Left lung (tissue), 10 donors: ENCODE results near the gene EFTUD2. TPM values are rescaled to one million over a fixed set of nuclear protein-coding genes. Genes with fewer than 3 reads are reported as not detected.
"Not testable (repeated sequence)": the region's sequence is repeated elsewhere in the genome, so short reads cannot be mapped to it uniquely, and the experiment has no call there.

Experiments
- ATAC-seq: fragments of 200-7000 bp; cut with Tn5 transposase; one replicate; pipeline ENCODE4 v1.9.1; 2020; ENCODE audit warnings: moderate library complexity
- DNase-seq, 4 donors: peaks; one replicate each; pipeline ENCODE4 v3.0.0-alpha.2; 2013 to 2020
- H3K27ac ChIP-seq, 2 donors: fragments of 200-600 bp; sonication (generic) in 1 of 2; one replicate each; pipeline versions ENCODE4 v1.5.0 to v1.8.0; 2020 to 2021
- H3K27me3 ChIP-seq, 2 donors: fragments of 200-600 bp; sonication (generic) in 1 of 2; one replicate each; pipeline versions ENCODE4 v1.5.0 to v1.8.0; 2020 to 2021
- H3K36me3 ChIP-seq, 2 donors: fragments of 200-600 bp; sonication (generic) in 1 of 2; one replicate each; pipeline versions ENCODE4 v1.5.0 to v1.8.0; 2020 to 2021
- H3K4me1 ChIP-seq, 2 donors: fragments of 200-600 bp; one replicate each; pipeline ENCODE4 v1.8.0; 2021
- H3K4me3 ChIP-seq, 2 donors: fragments of 200-600 bp; sonication (generic) in 1 of 2; one replicate each; pipeline versions ENCODE4 v1.5.0 to v1.8.0; 2020 to 2021; ENCODE audit warnings: mild to moderate bottlenecking in 1 of 2
- H3K9me3 ChIP-seq, 2 donors: fragments of 200-600 bp; sonication (generic) in 1 of 2; one replicate each; pipeline versions ENCODE4 v1.5.0 to v1.8.0; 2020 to 2021
- intact Hi-C, 2 donors: fragments of 100-400 bp; cut with DNase I; formaldehyde crosslinking; loops; one replicate each; pipeline versions ENCODE4 v1.11.2 to v1.14.2; 2022
- polyA plus RNA-seq, 6 donors: library from polyadenylated mRNA; unstranded; fragments of 120-200 nt; gene quantifications; one replicate each; pipeline ENCODE4 v1.2.1, GENCODE V29; 2013; ENCODE audit not compliant: insufficient read length in 6 of 6
- total RNA-seq, 2 donors: library from RNA; stranded (reverse); fragmentation: NEBNext Ultra II Directional; extraction: Animal tissue kit (Norgen Biotek cat#: 25700); gene quantifications; one replicate each; pipeline ENCODE4 v1.2.1, GENCODE V29; 2021
- TF ChIP-seq, protein P1 (sequence below), 2 donors: fragments of 200-600 bp; sonication (generic) in 1 of 2; IDR thresholded peaks; one replicate each; pipeline versions ENCODE4 v1.5.0 to v1.8.0; 2021; ENCODE audit warnings: antibody characterized with exemption in 2 of 2
- donor health status: DM: no; HTN: yes; CAD: no.
- donor health status: DM: no; HTN: no; CAD: no.

Gene EFTUD2
- total and polyA plus RNA-seq, 8 donors: 83.4 to 112 (median 95.1) TPM

DNA sequence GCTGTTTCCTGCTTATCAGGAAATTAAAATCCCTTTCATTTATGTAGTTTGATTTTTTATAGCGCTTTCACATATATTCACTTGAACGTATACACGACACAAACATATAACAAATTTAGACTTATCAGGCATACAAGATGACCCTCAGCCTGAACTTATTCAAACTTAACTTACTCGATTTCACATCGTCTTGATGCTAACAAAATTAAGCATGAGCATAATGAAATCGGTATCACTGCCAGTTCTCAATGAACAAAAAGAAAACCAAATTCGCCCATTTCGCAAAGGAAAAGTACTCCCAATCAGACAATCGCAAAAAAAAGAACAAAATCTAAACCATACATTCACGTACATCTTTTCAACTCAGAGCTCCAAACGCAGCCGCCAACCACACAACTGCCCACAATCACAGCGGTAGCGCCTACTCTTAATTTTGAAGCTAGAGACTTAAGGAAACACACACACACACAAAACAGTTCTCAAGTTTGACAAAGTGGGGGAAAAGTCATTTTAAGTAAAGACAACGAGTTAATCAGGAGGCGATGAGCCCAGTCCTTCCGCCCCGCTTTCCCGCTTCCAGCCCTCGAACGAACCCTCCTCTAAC, 70.2 kb downstream of the EFTUD2 start:
- TF ChIP-seq, protein P1, sequence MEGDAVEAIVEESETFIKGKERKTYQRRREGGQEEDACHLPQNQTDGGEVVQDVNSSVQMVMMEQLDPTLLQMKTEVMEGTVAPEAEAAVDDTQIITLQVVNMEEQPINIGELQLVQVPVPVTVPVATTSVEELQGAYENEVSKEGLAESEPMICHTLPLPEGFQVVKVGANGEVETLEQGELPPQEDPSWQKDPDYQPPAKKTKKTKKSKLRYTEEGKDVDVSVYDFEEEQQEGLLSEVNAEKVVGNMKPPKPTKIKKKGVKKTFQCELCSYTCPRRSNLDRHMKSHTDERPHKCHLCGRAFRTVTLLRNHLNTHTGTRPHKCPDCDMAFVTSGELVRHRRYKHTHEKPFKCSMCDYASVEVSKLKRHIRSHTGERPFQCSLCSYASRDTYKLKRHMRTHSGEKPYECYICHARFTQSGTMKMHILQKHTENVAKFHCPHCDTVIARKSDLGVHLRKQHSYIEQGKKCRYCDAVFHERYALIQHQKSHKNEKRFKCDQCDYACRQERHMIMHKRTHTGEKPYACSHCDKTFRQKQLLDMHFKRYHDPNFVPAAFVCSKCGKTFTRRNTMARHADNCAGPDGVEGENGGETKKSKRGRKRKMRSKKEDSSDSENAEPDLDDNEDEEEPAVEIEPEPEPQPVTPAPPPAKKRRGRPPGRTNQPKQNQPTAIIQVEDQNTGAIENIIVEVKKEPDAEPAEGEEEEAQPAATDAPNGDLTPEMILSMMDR (IDR thresholded peaks at IDR 0.05): no peak
- DNase-seq (no peak), ATAC-seq (no peak)
- intact Hi-C loops: no loop called here
- Histone ChIP-seq H3K27me3 (peaks cover 48 to 98% of the 10 kb centered on the region in 2 donors), H3K9me3 (no peaks in the 10 kb centered on the region), H3K36me3 (no peaks in the 10 kb centered on the region), H3K4me1 (peaks cover 8 to 20% of the 10 kb centered on the region in 2 donors), H3K27ac (peak overlapping the region; percentile 70 to 74), H3K4me3 (peak overlapping the region; percentile 42 to 50)

DNA sequence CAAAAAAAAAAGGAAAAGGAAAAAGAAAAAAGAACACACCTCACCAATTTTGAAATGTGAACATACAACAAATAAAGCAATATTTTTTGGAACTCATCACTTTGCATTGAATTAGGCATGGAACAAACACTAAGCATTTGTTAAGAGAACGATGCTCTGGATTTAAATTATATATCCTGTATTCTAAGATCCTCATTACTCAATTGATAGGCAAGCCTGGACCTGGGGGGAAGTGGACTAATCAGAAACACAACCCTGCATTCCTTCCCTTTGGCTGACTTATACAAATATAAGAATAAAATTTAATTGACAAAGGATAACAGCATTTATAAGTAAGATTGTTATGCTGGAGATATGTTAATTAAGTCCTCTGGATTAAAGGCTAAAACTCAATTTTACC, 71.4 kb downstream of the EFTUD2 start:
- Histone ChIP-seq H3K9me3 (no peaks in the 10 kb centered on the region), H3K4me3 (no peak overlapping the region), H3K27ac (no peak overlapping the region), H3K27me3 (peaks cover 48 to 86% of the 10 kb centered on the region in 2 donors), H3K36me3 (no peaks in the 10 kb centered on the region), H3K4me1 (peaks cover 8 to 20% of the 10 kb centered on the region in 2 donors)
- ATAC-seq (no peak), DNase-seq (no peak)
- intact Hi-C loops: no loop called here
- TF ChIP-seq, protein P1 (IDR thresholded peaks at IDR 0.05): no peak

DNA sequence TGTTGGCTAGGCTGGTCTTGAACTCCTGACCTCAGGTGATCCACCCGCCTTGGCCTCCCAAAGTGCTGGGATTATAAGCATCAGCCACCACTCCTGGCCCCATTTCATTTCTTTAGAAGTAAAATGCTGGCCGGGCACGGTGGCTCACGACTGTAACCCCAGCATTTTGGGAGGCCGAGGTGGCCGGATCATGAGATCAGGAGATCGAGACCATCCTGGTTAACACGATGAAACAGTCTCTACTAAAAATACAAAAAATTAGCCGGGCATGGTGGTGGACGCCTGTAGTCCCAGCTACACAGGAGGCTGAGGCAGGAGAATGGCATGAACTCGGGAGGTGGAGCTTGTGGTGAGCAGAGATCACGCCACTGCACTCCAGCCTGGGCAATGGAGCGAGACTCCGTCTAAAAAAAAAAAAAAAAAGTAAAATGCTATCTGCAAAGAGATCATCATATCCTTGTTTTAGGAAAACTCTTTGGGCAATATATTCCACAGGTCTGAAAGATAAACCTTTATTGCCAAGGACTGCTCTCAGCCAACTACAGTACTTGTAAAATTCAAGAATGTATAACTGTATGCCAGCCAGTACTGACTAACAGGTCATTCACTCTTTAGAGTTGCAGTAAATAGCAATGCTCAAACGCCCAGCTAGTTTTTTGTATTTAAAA, 73.0 kb downstream of the EFTUD2 start:
- Histone ChIP-seq H3K4me1 (peaks cover 8 to 20% of the 10 kb centered on the region in 2 donors), H3K27me3 (peaks cover 38 to 70% of the 10 kb centered on the region in 2 donors), H3K27ac (no peak overlapping the region), H3K4me3 (no peak overlapping the region), H3K9me3 (no peaks in the 10 kb centered on the region), H3K36me3 (no peaks in the 10 kb centered on the region)
- ATAC-seq (no peak), DNase-seq (no peak)
- intact Hi-C loops: no loop called here
- TF ChIP-seq, protein P1 (IDR thresholded peaks at IDR 0.05): no peak

DNA sequence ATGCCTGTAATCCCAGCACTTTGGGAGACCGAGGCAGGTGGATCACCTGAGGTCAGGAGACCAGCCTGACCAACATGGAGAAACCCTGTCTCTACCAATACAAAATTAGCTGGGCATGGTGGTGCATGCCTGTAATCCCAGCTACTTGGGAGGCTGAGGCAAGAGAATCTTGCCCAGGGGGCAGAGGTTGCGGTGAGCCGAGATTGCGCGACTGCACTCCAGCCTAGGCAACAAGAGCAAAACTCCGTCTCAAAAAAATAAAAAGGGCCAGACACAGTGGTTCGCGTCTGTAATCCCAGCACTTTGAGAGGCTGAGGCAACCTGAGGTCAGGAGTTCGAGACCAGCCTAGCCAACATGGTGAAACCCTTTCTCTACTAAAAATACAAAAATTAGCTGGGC, 74.0 kb downstream of the EFTUD2 start:
- intact Hi-C loops, ATAC-seq, H3K9me3 ChIP-seq, H3K27ac ChIP-seq, H3K36me3 ChIP-seq, DNase-seq, H3K4me3 ChIP-seq: not testable (repeated sequence)
- Histone ChIP-seq H3K27me3 (peaks cover 27 to 61% of the 10 kb centered on the region in 2 donors), H3K4me1 (peaks cover 8 to 11% of the 10 kb centered on the region in 2 donors)

DNA sequence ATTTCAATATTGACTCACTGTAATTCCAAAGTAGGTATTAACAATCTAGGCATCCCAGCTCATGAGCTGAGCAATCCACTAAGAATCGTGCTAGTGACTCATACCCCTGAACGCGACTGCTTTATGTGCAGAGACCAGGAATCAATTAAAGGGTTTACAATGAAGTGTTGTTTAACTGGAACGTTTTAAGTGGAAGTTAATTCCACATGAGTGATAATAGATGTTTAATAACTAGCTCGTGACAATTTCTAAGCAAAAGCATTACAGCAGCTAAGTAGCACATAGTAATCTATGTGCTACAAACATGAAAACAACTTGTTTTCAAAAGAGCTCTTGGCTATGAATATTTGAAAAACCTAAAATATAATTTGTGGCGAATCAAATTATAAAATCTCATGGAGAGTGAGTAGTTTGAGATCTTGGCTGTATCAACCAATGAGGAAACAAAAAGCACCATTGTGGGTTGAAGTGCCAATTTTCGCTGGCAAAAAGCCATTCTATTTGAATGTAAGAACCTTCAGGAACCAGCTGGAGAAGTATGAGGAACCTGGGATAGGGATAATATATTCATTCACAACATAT, 78.5 kb downstream of the EFTUD2 start:
- no peak overlapping the region for H3K4me3 ChIP-seq
- H3K27me3 ChIP-seq: peaks cover 0 to 35% of the 10 kb centered on the region in 2 donors
- intact Hi-C loops: no loop called here
- DNase-seq (peak in 1 of 4 donors; percentile 44), ATAC-seq (peak; percentile 74)
- TF ChIP-seq, protein P1 (IDR thresholded peaks at IDR 0.05): no peak
- H3K36me3 ChIP-seq: no peaks in the 10 kb centered on the region
- H3K27ac ChIP-seq: peak overlapping the region in 1 of 2 donors; percentile 3
- no peaks in the 10 kb centered on the region for H3K9me3 ChIP-seq
- no peaks in the 10 kb centered on the region for H3K4me1 ChIP-seq

DNA sequence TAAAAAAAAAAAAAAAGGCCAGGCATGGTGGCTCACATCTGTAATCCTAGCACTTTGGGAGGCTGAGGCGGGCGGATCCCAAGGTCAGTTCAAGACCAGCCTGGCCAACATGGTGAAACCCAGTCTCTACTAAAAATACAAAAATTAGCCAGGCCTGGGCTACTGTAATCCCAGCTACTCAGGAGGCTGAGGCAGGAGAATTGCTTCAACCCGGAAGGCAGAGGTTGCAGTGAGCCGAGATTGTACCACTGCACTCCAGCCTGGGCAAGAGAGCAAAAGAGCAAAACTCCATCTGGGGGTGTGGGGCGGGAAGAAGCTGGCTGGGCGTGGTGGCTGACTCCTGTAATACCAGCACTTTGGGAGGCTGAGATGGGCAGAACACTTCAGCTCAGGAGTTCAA, 80.7 kb downstream of the EFTUD2 start:
- H3K4me1 ChIP-seq, H3K9me3 ChIP-seq, H3K27ac ChIP-seq, ATAC-seq, DNase-seq, H3K4me3 ChIP-seq, H3K36me3 ChIP-seq, intact Hi-C loops: not testable (repeated sequence)
- peaks cover 0 to 20% of the 10 kb centered on the region in 2 donors for H3K27me3 ChIP-seq
